Nephron progenitor cell (in vitro differentiated cells): Measurements from ENCODE around the gene SLC25A38.
"Not testable (repeated sequence)": the region's sequence is repeated elsewhere in the genome, so short reads cannot be mapped to it uniquely, and the experiment has no call there.

Experiments used
- DNase-seq: peaks from one replicate; pipeline ENCODE4 v3.0.0; 2021
- H3K27ac Mint-ChIP-seq: 2 replicates; pipeline ENCODE4 v1.8.0; 2021; ENCODE audit warnings: mild to moderate bottlenecking, moderate library complexity, mixed read lengths
- H3K27me3 Mint-ChIP-seq: 2 replicates; pipeline ENCODE4 v1.8.0; 2021; ENCODE audit warnings: mild to moderate bottlenecking, low read depth, mixed read lengths; ENCODE audit not compliant: poor library complexity
- H3K36me3 Mint-ChIP-seq: 2 replicates; pipeline ENCODE4 v1.8.0; 2021; ENCODE audit warnings: low read depth, mixed read lengths
- H3K4me1 Mint-ChIP-seq: 2 replicates; pipeline ENCODE4 v1.8.0; 2021; ENCODE audit warnings: mixed read lengths
- H3K4me3 Mint-ChIP-seq: 2 replicates; pipeline ENCODE4 v1.8.0; 2021; ENCODE audit warnings: mild to moderate bottlenecking, moderate library complexity, mixed read lengths
- H3K9me3 Mint-ChIP-seq: 2 replicates; pipeline ENCODE4 v1.8.0; 2021; ENCODE audit warnings: mild to moderate bottlenecking, moderate library complexity, mixed read lengths
- TF ChIP-seq, protein P1 (sequence below): fragments of 200-600 bp; sonication (generic); IDR thresholded peaks from 2 replicates; pipeline ENCODE4 v1.5.0; 2021; ENCODE audit warnings: antibody characterized with exemption

Gene SLC25A38

DNA sequence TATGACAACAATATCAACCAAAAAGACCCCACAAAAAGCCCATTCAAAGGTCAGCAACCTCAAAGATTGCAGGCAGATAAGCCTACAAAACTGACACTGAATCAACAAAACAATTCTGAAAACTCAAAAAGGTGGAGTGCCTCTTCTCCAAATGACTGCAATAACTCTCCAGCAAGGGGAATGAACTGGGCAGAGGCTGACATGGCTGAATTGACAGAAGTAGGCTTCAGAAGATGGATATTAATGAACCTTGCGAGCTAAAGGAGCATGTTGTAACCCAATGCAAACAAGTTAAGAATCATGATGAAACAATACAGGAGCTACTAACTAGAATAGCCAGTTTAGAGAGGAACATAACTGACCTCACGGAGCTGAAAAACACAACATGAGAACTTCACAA lies 20.4 kb upstream of the SLC25A38 start:
- H3K27me3 Mint-ChIP-seq = peaks cover 25% of the 10 kb centered on the region
- H3K4me1 Mint-ChIP-seq = peaks cover 9% of the 10 kb centered on the region
- H3K4me3 Mint-ChIP-seq = no peak overlapping the region
- TF ChIP-seq, protein P1, sequence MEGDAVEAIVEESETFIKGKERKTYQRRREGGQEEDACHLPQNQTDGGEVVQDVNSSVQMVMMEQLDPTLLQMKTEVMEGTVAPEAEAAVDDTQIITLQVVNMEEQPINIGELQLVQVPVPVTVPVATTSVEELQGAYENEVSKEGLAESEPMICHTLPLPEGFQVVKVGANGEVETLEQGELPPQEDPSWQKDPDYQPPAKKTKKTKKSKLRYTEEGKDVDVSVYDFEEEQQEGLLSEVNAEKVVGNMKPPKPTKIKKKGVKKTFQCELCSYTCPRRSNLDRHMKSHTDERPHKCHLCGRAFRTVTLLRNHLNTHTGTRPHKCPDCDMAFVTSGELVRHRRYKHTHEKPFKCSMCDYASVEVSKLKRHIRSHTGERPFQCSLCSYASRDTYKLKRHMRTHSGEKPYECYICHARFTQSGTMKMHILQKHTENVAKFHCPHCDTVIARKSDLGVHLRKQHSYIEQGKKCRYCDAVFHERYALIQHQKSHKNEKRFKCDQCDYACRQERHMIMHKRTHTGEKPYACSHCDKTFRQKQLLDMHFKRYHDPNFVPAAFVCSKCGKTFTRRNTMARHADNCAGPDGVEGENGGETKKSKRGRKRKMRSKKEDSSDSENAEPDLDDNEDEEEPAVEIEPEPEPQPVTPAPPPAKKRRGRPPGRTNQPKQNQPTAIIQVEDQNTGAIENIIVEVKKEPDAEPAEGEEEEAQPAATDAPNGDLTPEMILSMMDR = no peak
- no peak for DNase-seq
- H3K36me3 Mint-ChIP-seq = no peaks in the 10 kb centered on the region
- peaks cover 11% of the 10 kb centered on the region for H3K9me3 Mint-ChIP-seq
- H3K27ac Mint-ChIP-seq = no peak overlapping the region

DNA sequence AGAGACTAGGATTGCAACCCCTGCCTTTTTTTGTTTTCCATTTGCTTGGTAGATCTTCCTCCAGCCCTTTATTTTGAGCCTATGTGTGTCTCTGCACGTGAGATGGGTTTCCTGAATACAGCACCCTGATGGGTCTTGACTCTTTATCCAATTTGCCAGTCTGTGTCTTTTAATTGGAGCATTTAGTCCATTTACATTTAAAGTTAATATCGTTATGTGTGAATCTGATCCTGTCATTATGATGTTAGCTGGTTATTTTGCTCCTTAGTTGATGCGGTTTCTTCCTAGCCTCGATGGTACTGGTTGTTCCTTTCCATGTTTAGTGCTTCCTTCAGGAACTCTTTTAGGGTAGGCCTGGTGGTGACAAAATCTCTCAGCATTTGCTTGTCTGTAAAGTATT lies 12.7 kb upstream of the SLC25A38 start:
- H3K4me1 Mint-ChIP-seq, H3K27ac Mint-ChIP-seq, H3K4me3 Mint-ChIP-seq, DNase-seq, H3K36me3 Mint-ChIP-seq: not testable (repeated sequence)
- Mint-ChIP-seq H3K9me3 (peaks cover 48% of the 10 kb centered on the region), H3K27me3 (peaks cover 20% of the 10 kb centered on the region)

DNA sequence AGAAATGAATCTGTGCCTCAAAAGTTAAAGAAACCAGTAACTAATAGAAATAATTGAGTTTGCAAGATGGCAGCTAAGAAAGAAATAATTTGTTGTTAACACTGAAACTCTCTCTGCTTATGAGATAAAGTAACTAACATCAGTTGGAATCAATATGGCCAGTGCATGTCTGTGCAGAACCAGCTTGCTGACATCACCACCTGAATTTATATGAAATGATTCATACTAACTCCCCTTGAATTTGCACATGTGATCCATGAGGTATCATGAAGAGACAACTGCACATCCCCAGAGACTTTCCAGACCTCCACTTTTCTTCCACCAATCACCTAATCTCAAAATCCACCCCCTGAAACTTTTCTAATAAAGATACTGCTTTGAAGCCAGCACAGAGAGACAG lies 10.3 kb upstream of the SLC25A38 start:
- H3K4me1 Mint-ChIP-seq = no peaks in the 10 kb centered on the region
- TF ChIP-seq, protein P1 = no peak
- H3K27me3 Mint-ChIP-seq = peaks cover 21% of the 10 kb centered on the region
- H3K9me3 Mint-ChIP-seq = peaks cover 48% of the 10 kb centered on the region
- H3K27ac Mint-ChIP-seq = no peak overlapping the region
- H3K36me3 Mint-ChIP-seq = peaks cover 8% of the 10 kb centered on the region
- DNase-seq = no peak
- H3K4me3 Mint-ChIP-seq = no peak overlapping the region

DNA sequence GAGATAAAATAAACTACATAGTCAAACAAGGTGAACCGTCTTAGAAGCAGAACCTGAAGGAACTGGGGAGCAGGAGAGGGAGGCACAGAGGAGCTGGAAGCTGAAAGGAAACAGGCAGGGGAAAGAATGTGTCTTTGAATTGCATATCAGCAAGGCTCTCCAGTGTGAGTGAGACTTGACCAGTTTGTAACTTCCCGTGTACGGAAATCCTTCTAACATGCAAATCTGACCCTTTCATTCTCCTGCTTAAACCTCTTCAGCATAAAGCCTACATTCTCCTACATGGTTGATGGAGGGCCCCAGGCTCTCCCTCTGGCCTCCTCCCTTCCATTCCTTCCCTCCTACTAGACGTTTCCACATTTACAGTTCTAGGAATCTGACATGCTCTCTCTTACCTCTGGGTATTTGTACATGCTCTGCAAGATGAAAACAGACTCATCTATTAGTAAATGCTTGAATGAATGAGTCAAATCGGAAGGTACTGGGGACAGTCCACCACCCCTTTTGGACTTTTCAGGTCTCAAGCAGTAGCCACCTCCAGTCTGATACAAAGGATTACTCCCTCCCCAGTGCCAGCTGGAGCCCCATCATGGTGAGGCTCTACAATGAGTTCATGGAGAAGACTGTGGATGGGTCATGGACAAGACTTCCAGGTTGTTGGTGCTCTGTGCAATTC lies 6.1 kb upstream of the SLC25A38 start:
- no peak for DNase-seq
- H3K4me1 Mint-ChIP-seq = peaks cover 5% of the 10 kb centered on the region
- H3K27me3 Mint-ChIP-seq = peaks cover 18% of the 10 kb centered on the region
- H3K9me3 Mint-ChIP-seq = peaks cover 14% of the 10 kb centered on the region
- H3K36me3 Mint-ChIP-seq = peaks cover 8% of the 10 kb centered on the region
- H3K27ac Mint-ChIP-seq = no peak overlapping the region
- TF ChIP-seq, protein P1 = no peak
- H3K4me3 Mint-ChIP-seq = no peak overlapping the region

DNA sequence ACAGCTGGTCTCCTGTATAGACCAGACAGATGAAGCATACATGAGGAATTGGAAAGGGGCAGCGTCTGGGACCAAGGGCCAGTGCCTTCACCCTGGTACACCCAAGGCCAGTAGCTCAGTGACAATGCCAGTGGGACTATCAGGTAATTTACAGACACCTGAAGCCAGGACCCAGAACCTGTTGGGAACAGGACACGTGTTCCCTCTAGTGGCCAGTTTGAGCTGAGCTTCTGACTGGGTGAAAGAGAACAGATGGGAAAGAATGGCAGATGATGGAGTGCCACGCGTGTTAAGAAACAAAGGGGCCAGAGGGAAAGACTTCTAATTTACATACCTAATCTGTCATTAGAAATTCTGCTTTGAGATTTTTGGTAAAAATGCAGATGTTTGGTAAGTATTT lies 5.1 kb upstream of the SLC25A38 start:
- peak; percentile 47 for DNase-seq
- Mint-ChIP-seq H3K27me3 (peaks cover 18% of the 10 kb centered on the region), H3K4me1 (peaks cover 15% of the 10 kb centered on the region), H3K27ac (no peak overlapping the region), H3K4me3 (no peak overlapping the region), H3K9me3 (peaks cover 6% of the 10 kb centered on the region), H3K36me3 (peaks cover under 1% of the 10 kb centered on the region)
- TF ChIP-seq, protein P1 = peak; percentile 73

DNA sequence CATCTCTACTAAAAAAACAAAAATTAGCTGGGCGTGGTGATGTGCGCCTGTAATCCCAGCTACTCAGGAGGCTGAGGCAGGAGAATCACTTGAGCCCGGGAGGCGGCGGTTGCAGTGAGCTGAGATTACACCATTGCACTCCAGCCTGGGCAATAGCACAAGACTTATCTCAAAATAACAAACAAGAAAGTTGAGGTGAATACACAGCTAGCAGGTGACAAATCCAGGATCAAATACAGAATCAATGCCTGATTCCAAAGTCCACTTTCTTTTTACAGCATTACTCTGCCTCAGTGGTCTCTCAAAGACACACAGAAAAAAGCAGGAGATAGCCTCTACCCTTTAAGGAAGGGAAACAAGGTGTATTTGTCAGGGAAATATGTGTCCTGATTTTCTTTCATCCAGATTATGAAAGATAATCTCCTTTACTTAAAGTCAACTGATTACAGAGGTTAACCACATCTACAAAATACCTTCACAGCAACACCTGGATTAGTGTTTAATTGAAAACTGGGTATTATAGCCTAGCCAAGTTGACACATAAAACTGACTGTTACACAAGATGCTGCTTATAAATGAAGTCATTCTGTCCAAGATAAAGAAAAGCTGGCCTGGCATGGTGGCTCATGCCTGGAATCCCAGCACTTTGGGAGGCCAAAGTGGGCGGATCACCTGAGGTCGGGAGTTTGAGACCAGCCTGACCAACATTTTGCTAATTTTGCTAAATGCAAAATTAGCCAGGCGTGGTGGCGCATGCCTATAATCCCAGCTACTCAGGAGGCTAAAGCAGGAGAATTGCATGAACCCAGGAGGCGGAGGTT lies 4.0 kb upstream of the SLC25A38 start:
- H3K9me3 Mint-ChIP-seq = no peaks in the 10 kb centered on the region
- peaks cover 14% of the 10 kb centered on the region for H3K27me3 Mint-ChIP-seq
- peaks cover 18% of the 10 kb centered on the region for H3K4me1 Mint-ChIP-seq
- DNase-seq = no peak
- no peak overlapping the region for H3K4me3 Mint-ChIP-seq
- H3K27ac Mint-ChIP-seq = no peak overlapping the region
- no peaks in the 10 kb centered on the region for H3K36me3 Mint-ChIP-seq
- TF ChIP-seq, protein P1 = no peak
